GM19372 (cell line): ENCODE results near the gene CCL4L2.
"Not testable (repeated sequence)": the region's sequence is repeated elsewhere in the genome, so short reads cannot be mapped to it uniquely, and the experiment has no call there.

Experiments
- ATAC-seq: cut with Tn5 transposase; IDR thresholded peaks from one replicate; pipeline ENCODE4 v1.9.1; 2021; ENCODE audit warnings: mild to moderate bottlenecking, low read depth, moderate library complexity; ENCODE audit not compliant: unreplicated experiment

CCL4L2 gene

DNA sequence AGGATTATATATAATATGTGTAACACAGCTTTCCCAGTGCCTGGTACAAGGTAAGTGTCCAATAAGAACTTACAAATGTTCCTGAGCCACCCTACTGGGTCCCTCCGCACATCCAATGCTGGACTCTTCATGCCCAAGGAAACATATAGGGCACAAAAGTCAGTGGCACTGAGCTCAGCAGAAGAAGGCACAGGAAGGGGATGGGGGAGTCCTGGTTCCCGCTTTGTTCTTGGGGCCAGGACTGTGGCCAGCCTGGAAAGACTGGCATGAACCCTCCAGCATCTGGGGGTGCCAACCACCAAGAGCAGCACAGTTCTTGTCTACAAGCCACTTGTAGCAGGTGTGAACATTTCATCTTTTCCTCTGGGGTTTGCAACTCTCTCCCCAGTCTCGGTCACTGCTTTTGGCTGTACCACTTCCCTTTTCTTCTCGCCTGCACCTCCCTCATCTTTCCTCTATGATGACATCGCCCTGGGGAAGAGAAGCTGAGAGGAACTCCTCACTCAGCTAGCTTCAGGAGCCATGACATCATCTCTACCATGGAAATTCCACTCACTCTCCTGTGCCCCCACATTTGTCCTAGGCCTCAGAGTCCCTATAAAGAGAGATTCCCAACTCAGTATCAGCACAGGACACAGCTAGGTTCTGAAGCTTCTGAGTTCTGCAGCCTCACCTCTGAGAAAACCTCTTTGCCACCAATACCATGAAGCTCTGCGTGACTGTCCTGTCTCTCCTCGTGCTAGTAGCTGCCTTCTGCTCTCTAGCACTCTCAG is at the start of gene CCL4L2:
Gene CCL4L2 (plus strand): TSS at position 625 of the 773 bp plus-strand sequence.
- peak; percentile 70 for ATAC-seq

DNA sequence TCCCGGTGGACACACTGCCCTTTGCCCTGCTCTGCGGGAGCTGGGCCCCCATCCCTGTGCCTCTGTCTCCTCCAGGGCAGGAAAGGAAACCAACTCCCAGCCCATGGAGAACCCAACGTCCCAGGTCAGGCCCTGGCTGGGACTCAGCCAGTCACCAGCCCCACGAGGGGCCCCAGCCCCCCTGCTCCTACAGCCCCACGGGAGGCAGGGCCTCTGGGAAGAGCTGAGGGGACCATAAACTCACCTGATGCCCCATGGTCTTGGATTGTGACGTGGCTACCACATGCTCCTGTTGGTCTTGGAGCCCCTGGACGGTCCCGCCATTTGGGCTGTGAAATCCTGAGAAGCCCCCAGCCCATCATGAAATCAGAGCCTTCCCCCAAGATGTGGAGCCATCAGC is 42.0 kb upstream of the CCL4L2 start:
- not testable (repeated sequence) for ATAC-seq

DNA sequence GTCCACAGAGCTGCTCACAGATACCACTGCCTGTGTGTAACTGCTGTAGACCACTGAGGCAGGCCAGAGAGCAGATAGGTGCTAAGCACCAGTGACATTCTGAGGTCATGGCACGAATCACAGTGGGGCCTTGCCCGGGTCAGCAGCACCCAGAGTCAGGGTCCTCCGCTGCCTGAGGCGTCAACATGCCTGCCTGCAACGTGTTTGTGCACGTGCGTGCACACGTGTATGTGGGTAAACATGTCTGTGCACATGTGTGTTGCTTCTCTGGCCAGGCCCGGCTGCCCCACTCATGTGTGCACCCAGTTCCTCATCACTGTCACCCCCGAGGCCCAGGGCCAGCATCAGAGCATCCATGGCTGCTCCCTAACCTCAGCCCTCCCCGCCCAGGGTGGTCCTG is 34.3 kb upstream of the CCL4L2 start, which contains the start of gene TBC1D3B:
Gene TBC1D3B (minus strand): TSS at position 101 of the 400 bp plus-strand sequence. CDS start 1,586 bp downstream, outside the sequence.
- not testable (repeated sequence) for ATAC-seq

DNA sequence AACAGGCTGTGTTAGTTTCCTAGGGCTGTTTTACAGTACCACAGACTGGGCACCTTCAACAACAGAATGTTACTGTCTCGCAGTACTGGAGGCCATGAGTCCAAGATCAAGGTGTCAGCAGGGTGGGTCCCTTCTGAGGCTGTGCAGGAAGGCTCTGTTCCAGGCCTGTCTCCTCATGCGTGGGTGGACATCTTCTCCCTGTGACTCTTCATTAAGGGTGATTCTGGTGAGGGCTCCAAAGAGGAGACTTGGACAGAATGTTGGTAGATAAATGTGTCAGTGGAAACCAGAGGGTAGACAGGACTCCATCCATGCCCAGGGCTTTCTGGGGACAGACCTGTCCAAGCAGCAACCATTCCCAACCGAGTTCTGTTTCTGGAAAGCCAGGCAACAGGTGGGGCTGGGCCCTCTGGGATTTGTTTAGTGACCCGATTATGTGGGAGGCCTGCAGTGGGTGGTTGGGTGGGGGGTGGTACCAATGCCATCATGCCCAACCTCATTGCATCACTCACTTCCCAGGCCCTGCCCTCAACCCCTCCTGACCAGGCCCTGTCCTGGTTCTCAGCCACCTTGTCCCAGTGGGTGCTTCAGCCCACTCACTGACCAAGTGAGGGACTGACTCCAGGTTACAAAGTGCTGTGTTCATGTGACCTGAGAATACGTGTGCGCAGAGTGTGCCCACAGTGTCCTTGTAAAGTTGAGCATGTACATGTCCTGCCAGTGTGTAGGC is 29.3 kb upstream of the CCL4L2 start:
- ATAC-seq = not testable (repeated sequence)

DNA sequence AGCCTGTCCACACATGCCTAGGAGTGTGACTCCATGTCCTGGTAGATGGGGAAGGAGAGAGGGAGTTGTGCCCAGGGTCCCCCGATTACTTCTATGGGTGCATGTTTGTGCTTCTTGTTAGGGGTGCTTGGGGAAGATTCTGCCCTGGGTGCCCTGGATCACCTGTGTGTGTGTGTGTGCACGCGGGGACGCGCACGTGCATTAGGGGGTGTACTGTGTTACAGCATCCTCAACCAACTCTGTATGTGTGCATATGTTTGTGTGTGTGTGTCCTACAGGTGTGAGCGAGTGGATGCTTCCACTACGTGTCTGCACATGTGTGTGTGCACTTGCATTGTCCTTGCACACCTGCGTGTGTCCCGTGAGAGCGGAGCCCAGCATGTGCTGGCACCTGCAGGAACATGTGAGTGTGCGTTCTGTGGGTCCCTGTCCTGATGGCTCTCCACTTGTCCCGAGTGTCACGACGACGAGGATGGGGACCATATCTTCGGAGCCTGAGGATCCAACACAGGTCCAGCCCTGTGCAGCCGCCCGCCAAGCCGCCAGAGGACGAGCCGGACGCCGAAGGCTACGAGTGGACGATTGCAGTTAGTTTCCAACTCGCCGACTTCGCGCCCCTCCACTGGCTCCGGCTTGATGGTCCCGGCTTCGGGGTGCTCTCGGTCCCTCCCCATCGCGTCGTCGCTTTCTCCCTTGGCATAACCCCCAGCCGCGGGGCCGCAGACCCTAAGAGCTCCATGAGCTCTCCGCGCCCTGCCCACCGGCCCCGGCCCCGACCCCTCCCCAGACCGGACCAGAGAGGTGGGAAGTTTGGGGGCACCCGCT is 28.5 kb upstream of the CCL4L2 start:
- no peak for ATAC-seq

DNA sequence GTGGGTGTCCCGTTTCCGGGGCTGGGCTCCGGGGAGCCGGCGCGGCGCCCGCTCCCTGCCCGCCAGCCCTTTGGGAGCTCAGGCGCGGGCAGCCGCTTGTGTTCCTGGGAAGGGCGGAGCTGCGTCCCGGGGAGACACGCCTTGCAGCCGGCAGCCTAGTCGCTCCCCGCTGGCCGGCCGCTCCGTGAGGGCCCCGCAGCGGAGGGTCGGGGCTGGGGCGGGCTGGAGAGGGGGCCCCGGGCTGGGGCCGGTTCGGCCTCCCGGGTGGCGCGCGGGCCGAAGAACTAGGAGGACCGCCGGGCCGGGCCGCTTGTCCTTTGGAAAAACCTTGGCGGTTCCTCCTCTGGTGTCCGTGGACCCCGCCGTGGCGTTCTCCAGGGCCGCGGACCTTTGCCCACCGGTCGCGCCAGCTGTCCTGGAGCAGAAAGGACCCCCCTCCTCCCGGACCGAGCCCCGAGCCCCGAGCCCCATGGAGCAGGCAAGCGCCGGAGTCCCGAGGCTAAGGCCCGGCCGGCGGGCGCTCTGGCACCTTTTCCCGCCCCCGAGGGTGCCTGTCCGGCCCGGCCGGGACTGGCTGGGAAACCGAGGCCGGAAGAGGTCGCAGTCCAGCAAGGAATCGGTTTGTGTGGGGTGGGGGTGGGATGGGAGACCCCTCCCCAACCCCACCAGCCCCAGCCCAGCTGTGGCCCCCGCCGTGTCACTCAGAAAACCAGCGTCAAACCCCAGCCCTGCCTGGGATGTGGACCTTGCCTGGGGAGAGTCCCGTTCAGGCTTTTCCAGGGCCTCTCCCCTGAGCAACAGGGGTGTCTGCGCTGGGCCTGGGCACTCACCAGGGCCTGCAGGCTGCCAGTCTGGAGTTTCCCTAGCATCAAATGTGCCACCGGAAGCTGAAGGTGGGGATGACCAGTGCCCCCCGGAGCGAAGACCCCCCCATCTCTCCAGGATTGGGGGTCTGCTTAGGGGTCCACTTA is 27.6 kb upstream of the CCL4L2 start:
- ATAC-seq = no peak

DNA sequence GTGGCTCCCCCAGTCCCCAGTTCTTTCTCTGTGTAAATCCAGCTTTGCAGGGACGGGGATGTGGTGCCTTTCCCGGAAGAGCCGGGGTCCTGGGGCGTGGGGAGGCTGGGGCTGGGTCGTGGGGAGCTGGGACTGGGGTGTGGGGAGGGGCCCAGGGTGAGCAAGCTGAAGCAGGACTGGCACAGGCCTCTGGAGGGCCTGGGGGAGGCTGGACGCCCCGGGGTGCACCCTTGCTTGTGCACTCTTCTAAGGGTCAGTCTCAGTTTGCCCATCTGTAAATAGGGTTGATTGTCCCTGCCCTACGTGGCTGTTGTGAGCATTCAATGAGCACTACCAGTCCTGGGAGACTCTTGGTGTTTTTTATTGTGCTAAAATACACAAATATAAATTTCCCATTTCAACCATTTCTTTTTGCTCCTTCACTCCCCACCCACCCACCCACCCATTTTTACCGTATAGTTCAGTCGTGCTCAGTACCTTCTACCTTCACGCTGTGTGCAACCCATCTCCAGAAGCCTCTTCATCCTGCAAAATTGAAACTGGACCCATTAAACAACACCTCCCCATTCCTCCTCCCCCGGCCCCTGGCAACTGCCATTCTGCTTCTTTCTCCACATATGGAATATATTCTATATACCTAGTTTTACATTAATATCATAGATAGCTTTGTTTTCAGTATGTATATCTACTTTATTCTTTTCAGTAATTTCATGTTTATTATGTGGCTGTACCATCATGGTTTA is 26.7 kb upstream of the CCL4L2 start:
- no peak for ATAC-seq

DNA sequence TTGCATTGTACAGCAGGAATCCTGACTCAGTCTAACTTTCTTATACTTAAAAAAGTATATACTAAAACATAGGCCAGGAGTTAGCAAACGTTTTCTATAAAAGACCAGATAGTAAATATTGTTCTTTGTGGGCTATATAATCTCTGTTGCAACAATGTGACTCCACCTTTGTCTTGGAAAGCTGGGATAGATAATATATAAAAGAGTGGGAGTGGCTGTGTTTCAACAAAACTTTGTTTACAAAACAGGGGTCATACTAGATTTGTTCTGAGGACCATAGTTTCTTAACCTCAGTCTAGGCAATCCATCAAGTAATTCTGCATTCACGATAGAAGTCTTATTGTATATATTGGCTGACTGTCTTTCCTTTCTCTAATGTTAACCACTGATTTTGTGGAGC is 25.4 kb upstream of the CCL4L2 start:
- no peak for ATAC-seq

DNA sequence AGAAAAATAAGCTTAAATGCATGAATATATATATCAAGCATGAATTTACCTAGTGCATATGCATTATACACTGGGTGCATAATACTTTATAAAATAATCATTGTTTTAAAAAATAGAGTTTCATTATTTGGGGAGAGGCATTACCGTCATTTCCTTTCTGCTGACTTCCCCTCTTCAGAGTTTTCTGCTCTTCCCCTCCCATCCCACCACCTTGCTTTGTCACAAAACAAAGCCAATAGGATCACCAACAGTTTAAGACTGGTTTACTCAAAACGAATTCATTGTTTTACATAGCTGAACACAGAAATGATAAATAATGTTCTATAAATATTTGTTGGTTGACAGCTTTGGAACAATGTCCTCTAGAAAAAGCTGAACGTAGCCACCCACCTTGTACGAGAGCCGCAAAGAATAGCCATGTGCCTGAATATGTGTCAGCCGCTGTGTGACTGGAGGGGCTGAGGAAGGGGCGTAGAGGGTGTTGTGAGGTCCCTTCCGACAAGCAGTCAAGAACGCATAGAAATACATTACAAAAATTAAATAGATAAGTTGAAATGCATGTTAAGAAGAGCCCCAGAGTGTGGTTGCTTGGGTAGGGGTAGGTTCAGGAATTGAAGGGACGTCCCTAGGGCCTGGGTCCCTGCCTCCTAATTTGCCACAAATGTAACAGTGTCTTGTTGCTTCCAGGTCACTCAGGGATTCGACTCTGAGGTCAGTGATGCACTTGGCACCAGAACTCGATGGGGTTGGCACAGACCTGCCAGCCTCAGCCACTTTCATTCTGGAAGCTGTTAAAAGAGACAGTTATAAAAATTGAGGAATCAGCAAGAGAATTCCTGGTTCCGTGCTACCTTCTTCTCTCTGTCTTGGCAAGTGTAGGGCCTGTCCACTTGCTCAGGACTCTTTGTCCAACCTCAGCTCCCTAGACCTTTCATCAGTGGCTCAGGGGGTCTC is 23.8 kb upstream of the CCL4L2 start:
- ATAC-seq = not testable (repeated sequence)

DNA sequence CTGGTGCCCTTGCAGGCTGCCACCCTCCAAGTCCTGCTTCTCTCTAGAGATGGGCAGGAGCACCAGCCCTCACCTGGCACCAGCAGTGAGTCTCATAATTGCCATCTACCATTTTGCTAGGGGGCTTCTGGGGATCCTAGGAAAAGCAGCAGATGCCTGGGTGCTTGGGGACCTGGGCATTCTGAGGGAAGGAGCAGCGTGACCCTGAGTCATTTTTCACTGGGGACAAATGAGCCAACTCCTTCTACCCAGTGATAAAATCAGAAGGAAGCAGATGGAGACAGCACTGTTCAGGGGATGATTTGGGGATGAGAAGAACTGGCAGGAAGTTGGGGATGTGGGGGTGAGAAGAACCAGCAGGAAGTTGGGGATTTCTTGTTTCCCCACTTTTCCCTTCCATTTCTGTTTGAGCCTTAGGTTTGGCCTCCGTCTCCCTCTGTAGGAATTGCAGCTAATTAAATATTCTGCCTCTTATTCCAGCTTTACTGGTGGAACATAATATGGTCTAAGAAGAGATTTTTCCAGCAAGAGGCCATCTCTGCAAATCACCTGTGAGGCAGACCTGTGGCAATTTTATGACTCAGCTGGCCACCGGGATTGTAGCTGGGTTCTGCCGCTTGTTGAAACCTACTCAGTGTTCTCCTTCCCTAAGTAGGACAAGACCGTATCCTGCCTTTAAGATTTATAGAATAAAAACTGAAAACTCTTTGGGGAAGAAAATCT is 22.8 kb upstream of the CCL4L2 start:
- ATAC-seq = not testable (repeated sequence)

DNA sequence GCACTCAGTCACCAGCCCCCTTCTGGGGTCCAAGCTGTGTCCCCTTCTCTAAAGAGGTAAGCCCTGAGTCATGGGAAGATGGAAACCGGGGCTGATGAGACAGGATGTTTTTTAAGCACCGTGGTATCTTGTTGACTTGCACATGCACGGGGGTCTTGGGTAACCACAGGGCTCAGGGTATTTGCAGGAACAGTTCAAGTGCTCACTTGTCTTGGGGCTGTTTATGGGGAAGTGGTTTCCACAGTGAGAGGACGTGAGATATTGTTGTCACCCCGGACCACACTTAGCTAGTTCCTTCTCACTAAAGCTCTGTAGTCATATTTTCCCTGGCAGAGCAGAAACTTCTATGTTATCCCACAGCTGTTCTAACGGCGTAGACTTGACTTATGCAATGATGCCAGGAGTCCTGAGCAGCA is 22.0 kb upstream of the CCL4L2 start:
- peak; percentile 63 for ATAC-seq

DNA sequence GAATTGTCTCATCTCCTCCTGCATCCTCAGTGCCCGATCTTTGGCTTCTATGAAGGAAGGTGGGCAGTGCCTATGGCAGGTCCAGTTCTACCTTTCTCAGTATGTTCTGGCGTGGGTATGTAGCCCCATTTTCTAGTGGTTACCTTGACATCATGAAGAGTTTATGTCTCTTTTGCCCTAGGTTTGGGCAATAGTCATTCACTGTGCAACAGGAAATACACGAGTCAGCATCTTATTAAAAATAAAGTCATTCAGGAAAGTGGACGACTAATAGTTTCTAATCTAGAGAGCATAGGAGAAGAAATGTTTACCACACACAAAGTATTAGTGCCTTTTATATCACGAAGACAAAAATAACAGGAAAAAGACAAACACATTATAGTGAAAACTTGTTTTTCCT is 20.9 kb upstream of the CCL4L2 start:
- ATAC-seq = not testable (repeated sequence)

DNA sequence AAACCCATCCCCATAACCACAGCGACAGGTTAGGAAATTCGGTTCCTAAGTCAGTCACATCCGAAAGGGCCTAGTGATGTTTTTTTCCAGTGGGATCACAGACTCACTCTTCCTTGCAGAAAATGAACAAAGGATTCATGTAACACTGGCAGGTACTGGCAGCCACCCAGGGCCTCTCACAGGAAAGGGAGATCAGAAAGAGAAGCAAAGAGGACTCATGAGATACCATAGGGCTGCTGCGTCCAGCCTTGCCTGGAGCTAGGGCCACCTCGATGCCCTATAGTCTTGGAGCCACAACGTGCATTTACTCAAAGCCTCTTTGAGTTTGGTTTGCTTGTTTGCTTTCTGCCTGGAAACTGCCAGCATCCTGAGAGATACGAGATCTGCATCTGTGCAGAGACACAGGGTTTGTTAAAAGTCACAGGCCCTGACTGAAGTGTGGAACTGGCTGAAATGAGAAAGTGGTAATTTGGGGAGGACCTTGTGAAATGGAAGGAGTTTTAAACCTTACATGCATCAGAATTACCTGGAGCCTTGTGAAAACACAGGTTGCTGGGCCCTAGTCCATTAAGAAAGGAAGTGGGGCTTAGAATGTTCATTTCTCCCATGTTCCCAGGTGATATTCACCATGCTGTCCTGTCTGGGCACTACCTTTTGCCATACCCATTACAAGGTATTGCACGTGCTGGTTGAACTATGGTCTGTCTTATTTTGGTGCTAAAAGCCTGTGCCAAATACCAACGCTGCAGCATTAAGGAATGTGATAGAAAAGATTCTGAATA is 20.1 kb upstream of the CCL4L2 start:
- ATAC-seq = not testable (repeated sequence)

DNA sequence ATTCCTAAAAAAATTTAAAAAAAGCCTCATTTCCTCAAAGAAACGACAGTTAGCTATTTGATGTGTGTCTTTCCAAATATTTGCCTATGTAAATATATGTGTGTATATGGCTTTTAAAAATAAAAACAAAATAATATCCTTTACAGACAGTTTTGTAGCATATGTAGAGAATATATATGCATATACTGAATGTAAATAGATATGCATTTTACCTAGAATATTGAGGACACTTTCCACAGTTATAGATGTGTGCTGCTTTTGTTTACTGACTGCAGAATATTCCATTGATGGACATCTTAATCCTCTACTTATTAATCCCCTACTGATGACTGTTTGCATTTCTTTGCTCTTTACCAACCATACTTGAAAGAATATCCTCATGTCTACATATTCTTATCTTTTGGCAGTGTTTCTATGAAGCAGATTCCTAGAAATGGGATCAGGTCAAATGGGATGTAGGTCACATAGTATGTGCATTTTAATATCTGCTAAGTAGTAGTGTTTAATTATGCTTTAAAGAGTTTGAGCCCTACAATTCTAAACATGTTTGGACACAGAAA is 17.6 kb upstream of the CCL4L2 start:
- ATAC-seq = no peak

DNA sequence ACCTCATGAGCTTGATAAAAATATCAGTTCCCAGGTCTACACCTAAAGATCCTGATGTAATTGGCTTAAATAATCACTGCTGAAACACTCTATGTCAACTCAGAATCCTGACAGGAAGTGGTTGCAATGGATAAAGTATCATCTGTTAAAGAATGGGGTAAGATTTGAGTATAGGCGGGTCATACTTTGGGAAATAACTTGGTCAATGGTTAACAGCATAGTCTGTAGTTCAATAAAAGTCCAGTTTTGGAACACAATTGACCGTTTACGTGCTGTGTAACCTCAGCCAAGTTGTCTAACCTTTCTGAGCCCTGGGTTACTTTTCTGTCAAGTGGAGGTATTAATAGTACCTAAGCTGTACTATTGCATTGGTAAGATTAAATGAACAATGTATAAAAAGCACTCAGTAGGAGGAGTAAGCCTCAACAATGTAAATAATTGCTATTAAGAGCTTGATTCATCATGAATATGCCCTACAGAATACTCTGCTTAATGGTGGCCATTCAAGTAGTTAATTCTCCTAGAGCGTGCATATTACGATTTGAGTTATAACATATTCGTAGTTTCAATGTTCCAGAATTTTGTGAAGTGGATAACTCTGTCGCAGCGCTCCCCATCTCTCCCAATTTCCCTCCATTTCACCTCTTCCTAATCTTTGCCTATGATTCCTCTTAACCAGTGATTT is 16.6 kb upstream of the CCL4L2 start:
- not testable (repeated sequence) for ATAC-seq
